ENCODE results near the gene OR1I1.

DNA sequence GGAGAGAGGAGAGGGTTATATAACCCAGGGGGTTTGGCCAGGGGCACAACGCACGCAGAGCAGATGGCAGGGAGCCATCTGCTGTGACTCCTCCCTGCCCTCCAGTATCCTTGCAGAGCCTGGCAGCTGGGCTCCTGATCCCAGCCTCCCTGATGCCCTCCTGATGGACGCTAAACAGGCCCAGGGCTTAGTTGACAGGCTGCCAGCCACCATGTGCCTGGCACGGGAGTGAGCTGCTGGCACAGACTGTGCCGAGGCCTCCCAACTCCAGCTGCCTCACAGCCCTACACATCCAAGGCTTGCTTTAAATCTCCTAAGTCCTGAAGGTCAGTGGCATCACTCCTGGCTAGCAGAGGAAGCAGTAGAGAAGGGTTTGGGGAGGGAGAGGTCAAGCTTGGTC, 41.9 kb downstream of the OR1I1 start:
- TF ChIP-seq POLR2A (IDR thresholded peaks at IDR 0.05; ENCODE audit: low read depth, low read length) (no peak), TAF1 (IDR thresholded peaks at IDR 0.05; ENCODE audit: borderline replicate concordance, low read depth, low read length) (no peak)
